Mesenchymal stem cell (in vitro differentiated cells and primary cell): ENCODE results near the gene JRKL.

Experiments used
- DNase-seq: peaks from one replicate; pipeline ENCODE4 v3.0.0-alpha.2; 2013
- H2AFZ ChIP-seq: one replicate; pipeline ENCODE4 v1.6.1; 2013; ENCODE audit warnings: low read depth, mild to moderate bottlenecking, control low read depth, inconsistent platforms, low read length, moderate library complexity
- H2AK5ac ChIP-seq: 2 replicates; pipeline ENCODE4 v1.6.1; 2013; ENCODE audit warnings: low read length, moderate library complexity, mild to moderate bottlenecking, inconsistent platforms; ENCODE audit not compliant: severe bottlenecking
- H2BK120ac ChIP-seq: one replicate; pipeline ENCODE4 v1.6.1; 2013; ENCODE audit warnings: low read depth, mild to moderate bottlenecking, inconsistent platforms, low read length, moderate library complexity
- H2BK12ac ChIP-seq, 2 experiments: one replicate each; pipeline ENCODE4 v1.6.1; 2013; ENCODE audit warnings: inconsistent platforms in 2 of 2, low read length in 2 of 2, mild to moderate bottlenecking in 2 of 2, moderate library complexity in 2 of 2, control low read depth in 1 of 2
- H2BK15ac ChIP-seq: one replicate; pipeline ENCODE4 v1.6.1; 2013; ENCODE audit warnings: mild to moderate bottlenecking, low read depth, inconsistent platforms; ENCODE audit not compliant: poor library complexity, severe bottlenecking
- H2BK5ac ChIP-seq: 2 replicates; pipeline ENCODE4 v1.6.1; 2013; ENCODE audit warnings: low read depth, mild to moderate bottlenecking, low read length, control low read depth, inconsistent platforms; ENCODE audit not compliant: poor library complexity, severe bottlenecking
- H3K14ac ChIP-seq, 2 experiments: one replicate each; pipeline ENCODE4 v1.6.1; 2013; ENCODE audit warnings: inconsistent platforms in 2 of 2, low read length in 2 of 2, control low read depth in 1 of 2, mild to moderate bottlenecking in 1 of 2, moderate library complexity in 1 of 2
- H3K18ac ChIP-seq, 2 experiments: one replicate each; pipeline ENCODE4 v1.6.1; 2013; ENCODE audit warnings: inconsistent platforms in 2 of 2, low read length in 2 of 2, control low read depth in 1 of 2, low read depth in 1 of 2, mild to moderate bottlenecking in 1 of 2
- H3K23ac ChIP-seq, 2 experiments: one replicate each; pipeline ENCODE4 v1.6.1; 2013; ENCODE audit warnings: inconsistent platforms in 2 of 2, low read length in 2 of 2, mild to moderate bottlenecking in 2 of 2, moderate library complexity in 2 of 2, control low read depth in 1 of 2
- H3K27ac ChIP-seq: 2 replicates; pipeline ENCODE4 v1.5.1; 2013; ENCODE audit warnings: mild to moderate bottlenecking, moderate library complexity, low read length, control low read depth, inconsistent platforms; ENCODE audit not compliant: poor library complexity, severe bottlenecking
- H3K27me3 ChIP-seq, 2 experiments: 2 replicates each; pipeline versions ENCODE4 v1.6.1 to v1.7.0; 2013; ENCODE audit warnings: low read length in 2 of 2, mild to moderate bottlenecking in 2 of 2, moderate library complexity in 2 of 2, control low read depth in 1 of 2, inconsistent platforms in 1 of 2; ENCODE audit not compliant: control insufficient read depth in 1 of 2, insufficient read depth in 1 of 2
- H3K36me3 ChIP-seq, 2 experiments: 2 replicates each; pipeline versions ENCODE4 v1.6.1 to v1.7.0; 2013; ENCODE audit warnings: low read length in 2 of 2, control low read depth in 1 of 2, inconsistent platforms in 1 of 2, low read depth in 1 of 2, mild to moderate bottlenecking in 1 of 2; ENCODE audit not compliant: insufficient read depth in 2 of 2, control insufficient read depth in 1 of 2
- H3K4ac ChIP-seq, 2 experiments: one replicate each; pipeline ENCODE4 v1.6.1; 2013; ENCODE audit warnings: inconsistent platforms in 2 of 2, low read length in 2 of 2, mild to moderate bottlenecking in 2 of 2, moderate library complexity in 2 of 2, control low read depth in 1 of 2, low read depth in 1 of 2
- H3K4me1 ChIP-seq: 2 replicates; pipeline ENCODE4 v1.6.1; 2013; ENCODE audit warnings: low read depth, low read length, control low read depth; ENCODE audit not compliant: control insufficient read depth, insufficient read depth
- H3K4me2 ChIP-seq: 2 replicates; pipeline ENCODE4 v1.6.1; 2013; ENCODE audit warnings: low read length, mild to moderate bottlenecking, inconsistent platforms; ENCODE audit not compliant: poor library complexity, severe bottlenecking
- H3K4me3 ChIP-seq, 2 experiments: 2 replicates each; pipeline versions ENCODE4 v1.5.1 to v1.7.0; 2013; ENCODE audit warnings: low read length in 2 of 2, mild to moderate bottlenecking in 2 of 2, control low read depth in 1 of 2, low read depth in 1 of 2; ENCODE audit not compliant: insufficient read depth in 1 of 2
- H3K79me1 ChIP-seq: replicated peaks from 2 replicates; pipeline ENCODE4 v1.6.1; 2013; ENCODE audit warnings: mild to moderate bottlenecking, control low read depth, low read length, inconsistent platforms; ENCODE audit not compliant: poor library complexity, severe bottlenecking
- H3K9ac ChIP-seq: 2 replicates; pipeline ENCODE4 v1.7.0; 2013; ENCODE audit warnings: mild to moderate bottlenecking, low read length, moderate library complexity
- H3K9me3 ChIP-seq: 2 replicates; pipeline ENCODE4 v1.7.0; 2013; ENCODE audit warnings: mild to moderate bottlenecking, low read length; ENCODE audit not compliant: control insufficient read depth
- H4K8ac ChIP-seq: one replicate; pipeline ENCODE4 v1.6.1; 2013; ENCODE audit warnings: inconsistent platforms, mild to moderate bottlenecking, low read length, moderate library complexity
- H4K91ac ChIP-seq: one replicate; pipeline ENCODE4 v1.6.1; 2013; ENCODE audit warnings: mild to moderate bottlenecking, low read length, inconsistent platforms
- WGBS: methylation state at CpG from one replicate; pipeline ENCODE4 v1.1.7; 2013; ENCODE audit warnings: mixed read lengths; 5-methylcytosine and 5-hydroxymethylcytosine counted together

The JRKL gene

DNA sequence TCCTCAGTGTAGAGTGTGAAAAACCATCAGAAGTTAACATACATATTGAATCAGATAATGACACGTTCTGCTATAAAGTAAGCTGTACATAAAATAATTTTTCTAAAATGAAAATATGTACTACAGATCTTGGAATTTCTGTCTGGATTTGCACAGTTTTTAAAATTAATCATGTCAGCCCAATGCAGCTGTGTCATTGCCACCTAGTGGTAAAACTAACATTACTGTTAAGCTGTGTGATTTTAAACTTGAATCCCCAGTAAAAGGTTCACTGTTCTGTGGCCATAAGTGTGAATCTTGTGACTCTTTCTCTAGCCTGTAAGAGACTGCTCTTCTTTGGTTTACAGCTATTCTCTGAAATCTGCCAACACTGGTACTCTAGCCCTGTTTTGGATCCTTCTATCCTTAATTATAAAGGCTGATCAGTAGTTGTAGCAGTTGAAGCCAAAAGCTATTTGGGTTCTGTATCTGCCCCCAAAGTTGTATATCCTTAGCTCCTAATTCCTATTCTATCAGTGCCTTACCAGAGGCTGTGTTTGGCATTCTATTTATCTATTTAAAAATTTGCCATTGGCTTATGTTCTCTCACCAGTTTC lies 4.0 kb downstream of the JRKL start:
- Histone ChIP-seq H2BK5ac (no peak overlapping the region), H4K91ac (no peak overlapping the region), H3K9me3 (no peaks in the 10 kb centered on the region), H3K4me3 (no peak overlapping the region), H3K79me1 (peaks cover 6% of the 10 kb centered on the region), H2AFZ (no peak overlapping the region), H2AK5ac (no peak overlapping the region), H3K18ac (no peak overlapping the region), H2BK15ac (no peak overlapping the region), H3K4me2 (no peak overlapping the region), H4K8ac (no peak overlapping the region), H2BK12ac (no peak overlapping the region), H3K27ac (no peak overlapping the region), H2BK120ac (no peak overlapping the region), H3K23ac (no peak overlapping the region), H3K9ac (peak overlapping the region; percentile 60), H3K14ac (no peak overlapping the region), H3K36me3 (peaks cover 0 to 12% of the 10 kb centered on the region in 2 experiments), H3K4me1 (no peaks in the 10 kb centered on the region), H3K4ac (no peak overlapping the region), H3K27me3 (no peaks in the 10 kb centered on the region)
- DNase-seq, result peak; percentile 60
- no CpG with 5 or more reads among the region's 1 CpG for WGBS

- no peak overlapping the region for H3K4me3 ChIP-seq
- H3K27ac ChIP-seq, result no peak overlapping the region
- H3K9me3 ChIP-seq, result no peaks in the 10 kb centered on the region
- no peak overlapping the region for H2BK12ac ChIP-seq
- no peak overlapping the region for H3K4ac ChIP-seq
- H2BK15ac ChIP-seq, result no peak overlapping the region
- H2AFZ ChIP-seq, result no peak overlapping the region
- no peak overlapping the region for H4K8ac ChIP-seq
- no peak overlapping the region for H3K23ac ChIP-seq
- no peaks in the 10 kb centered on the region for H3K4me1 ChIP-seq
- no peak overlapping the region for H4K91ac ChIP-seq
- H2BK120ac ChIP-seq, result no peak overlapping the region
- no peak overlapping the region for H3K9ac ChIP-seq
- H3K27me3 ChIP-seq, result no peaks in the 10 kb centered on the region
- H2BK5ac ChIP-seq, result no peak overlapping the region
- DNase-seq, result no peak
- H3K79me1 ChIP-seq, result peaks cover 4% of the 10 kb centered on the region
- no peak overlapping the region for H3K14ac ChIP-seq
- H3K18ac ChIP-seq, result no peak overlapping the region
- H2AK5ac ChIP-seq, result no peak overlapping the region
- no peak overlapping the region for H3K4me2 ChIP-seq
- peaks cover 0 to 12% of the 10 kb centered on the region in 2 experiments for H3K36me3 ChIP-seq
Measured at GRCh38 chr11:96394773-96395172, 5.0 kb downstream of the JRKL start.

GRCh38 chr11:96396637-96397036 lies 6.8 kb downstream of the JRKL start:
- no peaks in the 10 kb centered on the region for H3K4me1 ChIP-seq

GRCh38 chr11:96397863-96398262 lies 8.1 kb downstream of the JRKL start:
- Histone ChIP-seq H2BK120ac (no peak overlapping the region), H2BK12ac (no peak overlapping the region), H2AK5ac (no peak overlapping the region)

More at GRCh38 chr11:96396637-96397036, 6.8 kb downstream of the JRKL start:
- no peak overlapping the region for H2AK5ac ChIP-seq
- H4K91ac ChIP-seq, result no peak overlapping the region
- H3K9me3 ChIP-seq, result no peaks in the 10 kb centered on the region
- no peaks in the 10 kb centered on the region for H3K79me1 ChIP-seq
- no peak overlapping the region for H3K27ac ChIP-seq
- H2BK12ac ChIP-seq, result no peak overlapping the region
- no peak overlapping the region for H4K8ac ChIP-seq
- peak overlapping the region in 1 of 2 experiments; percentile 21 for H3K18ac ChIP-seq
- no peaks in the 10 kb centered on the region for H3K27me3 ChIP-seq
- H3K9ac ChIP-seq, result no peak overlapping the region
- H3K4ac ChIP-seq, result no peak overlapping the region
- no peak overlapping the region for H2AFZ ChIP-seq
- H3K4me3 ChIP-seq, result no peak overlapping the region
- H2BK120ac ChIP-seq, result no peak overlapping the region
- H2BK5ac ChIP-seq, result no peak overlapping the region
- H3K36me3 ChIP-seq, result peaks cover 0 to 6% of the 10 kb centered on the region in 2 experiments
- no peak overlapping the region for H2BK15ac ChIP-seq
- no peak overlapping the region for H3K14ac ChIP-seq
- no peak overlapping the region for H3K23ac ChIP-seq
- no peak for DNase-seq
- H3K4me2 ChIP-seq, result no peak overlapping the region
- WGBS, result 96% methylated on average over 3 of the region's 4 CpGs

More at GRCh38 chr11:96397863-96398262, 8.1 kb downstream of the JRKL start:
- Histone ChIP-seq H3K4me1 (no peaks in the 10 kb centered on the region), H3K79me1 (no peaks in the 10 kb centered on the region), H2BK15ac (no peak overlapping the region), H3K4me3 (no peak overlapping the region), H3K27me3 (no peaks in the 10 kb centered on the region), H3K23ac (no peak overlapping the region), H3K4me2 (no peak overlapping the region), H3K9me3 (no peaks in the 10 kb centered on the region), H2BK5ac (no peak overlapping the region), H3K4ac (no peak overlapping the region), H4K8ac (no peak overlapping the region), H3K9ac (no peak overlapping the region), H4K91ac (no peak overlapping the region), H3K36me3 (no peaks in the 10 kb centered on the region), H3K14ac (no peak overlapping the region), H2AFZ (no peak overlapping the region), H3K18ac (no peak overlapping the region), H3K27ac (no peak overlapping the region)
- WGBS, result 100% methylated on average over 2 of the region's 3 CpGs
- DNase-seq, result no peak
